ENCODE measurements around the gene ADGRE3.

ADGRE3 gene

GRCh38 chr19:14670408-14670807 lies 4.2 kb downstream of the ADGRE3 start:
- Histone ChIP-seq H3K4me3 (IDR thresholded peaks at IDR 0.05; ENCODE audit: insufficient read depth, low read depth, low read length) (no peak overlapping the region), H4K20me1 (ENCODE audit: insufficient read depth) (no peaks in the 10 kb centered on the region), H3K27me3 (ENCODE audit: insufficient read depth, low read depth) (peaks cover 24% of the 10 kb centered on the region; the same call in 1 of the 2 replicates), H3K79me2 (ENCODE audit: insufficient read depth, low read depth) (no peaks in the 10 kb centered on the region), H3K27ac (no peak overlapping the region), H3K36me3 (ENCODE audit: insufficient read depth) (no peaks in the 10 kb centered on the region), H3K4me2 (no peak overlapping the region), H3K4me1 (ENCODE audit: low read depth, poor library complexity, severe bottlenecking) (no peaks in the 10 kb centered on the region), H2AFZ (ENCODE audit: low read depth) (no peak overlapping the region), H3K9ac (no peak overlapping the region)
- TF ChIP-seq, protein P1, sequence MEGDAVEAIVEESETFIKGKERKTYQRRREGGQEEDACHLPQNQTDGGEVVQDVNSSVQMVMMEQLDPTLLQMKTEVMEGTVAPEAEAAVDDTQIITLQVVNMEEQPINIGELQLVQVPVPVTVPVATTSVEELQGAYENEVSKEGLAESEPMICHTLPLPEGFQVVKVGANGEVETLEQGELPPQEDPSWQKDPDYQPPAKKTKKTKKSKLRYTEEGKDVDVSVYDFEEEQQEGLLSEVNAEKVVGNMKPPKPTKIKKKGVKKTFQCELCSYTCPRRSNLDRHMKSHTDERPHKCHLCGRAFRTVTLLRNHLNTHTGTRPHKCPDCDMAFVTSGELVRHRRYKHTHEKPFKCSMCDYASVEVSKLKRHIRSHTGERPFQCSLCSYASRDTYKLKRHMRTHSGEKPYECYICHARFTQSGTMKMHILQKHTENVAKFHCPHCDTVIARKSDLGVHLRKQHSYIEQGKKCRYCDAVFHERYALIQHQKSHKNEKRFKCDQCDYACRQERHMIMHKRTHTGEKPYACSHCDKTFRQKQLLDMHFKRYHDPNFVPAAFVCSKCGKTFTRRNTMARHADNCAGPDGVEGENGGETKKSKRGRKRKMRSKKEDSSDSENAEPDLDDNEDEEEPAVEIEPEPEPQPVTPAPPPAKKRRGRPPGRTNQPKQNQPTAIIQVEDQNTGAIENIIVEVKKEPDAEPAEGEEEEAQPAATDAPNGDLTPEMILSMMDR (conservative IDR thresholded peaks at IDR 0.05; ENCODE audit: low read depth, low read length) = no peak

DNA sequence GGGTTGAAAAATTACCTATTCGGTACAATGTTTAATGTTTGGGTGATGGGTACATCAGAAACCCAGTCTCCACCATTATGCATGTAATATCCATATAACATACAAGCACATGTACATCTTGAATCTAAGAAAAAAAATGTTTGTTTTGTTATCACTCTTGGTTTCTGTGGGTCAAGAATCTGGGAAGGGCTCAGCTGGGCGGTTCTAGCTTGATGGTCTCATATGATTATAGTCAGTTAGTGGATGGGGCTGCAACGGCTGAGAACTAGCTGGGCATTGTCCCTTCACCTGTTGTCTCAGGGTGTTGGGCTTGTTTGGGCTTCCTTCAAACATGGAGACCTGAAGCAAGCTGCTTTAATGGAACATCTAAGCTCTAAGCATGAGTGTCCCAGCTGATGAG lies 4.7 kb downstream of the ADGRE3 start:
- Histone ChIP-seq H3K36me3 (ENCODE audit: insufficient read depth) (no peaks in the 10 kb centered on the region), H3K27me3 (ENCODE audit: insufficient read depth, low read depth) (peaks cover 21% of the 10 kb centered on the region; the same call in 1 of the 2 replicates), H3K4me2 (no peak overlapping the region), H3K4me1 (ENCODE audit: low read depth, poor library complexity, severe bottlenecking) (no peaks in the 10 kb centered on the region), H3K79me2 (ENCODE audit: insufficient read depth, low read depth) (no peaks in the 10 kb centered on the region), H3K27ac (no peak overlapping the region), H4K20me1 (ENCODE audit: insufficient read depth) (no peaks in the 10 kb centered on the region), H3K4me3 (IDR thresholded peaks at IDR 0.05; ENCODE audit: insufficient read depth, low read depth, low read length) (no peak overlapping the region), H3K9ac (no peak overlapping the region), H2AFZ (ENCODE audit: low read depth) (no peak overlapping the region)
- TF ChIP-seq, protein P1 (conservative IDR thresholded peaks at IDR 0.05; ENCODE audit: low read depth, low read length) = no peak

DNA sequence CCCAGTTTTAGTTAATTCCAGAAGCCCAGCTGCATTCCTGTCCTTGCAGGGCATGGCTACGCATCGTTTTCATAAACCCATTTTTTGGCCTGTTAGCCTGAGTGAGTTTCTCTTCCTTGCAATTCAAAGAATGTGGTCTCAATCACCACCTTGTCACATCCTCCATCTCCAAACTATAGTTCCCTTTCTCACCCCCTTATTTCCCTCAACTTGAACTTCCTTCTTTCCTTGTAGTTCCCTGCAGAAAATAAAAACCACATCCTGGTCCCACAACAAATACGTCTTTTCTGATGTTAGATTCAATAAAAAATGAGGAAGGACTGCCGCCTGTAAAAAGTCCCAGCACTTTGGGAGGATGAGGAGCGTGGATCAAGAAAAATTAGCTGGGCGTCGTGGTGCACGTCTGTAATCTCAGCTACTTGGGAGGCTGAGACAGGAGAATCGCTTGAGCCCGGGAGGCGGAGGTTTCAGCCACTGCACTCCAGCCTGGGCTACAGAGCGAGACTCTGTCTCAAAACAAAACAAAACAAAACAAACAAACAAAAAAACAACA lies 13.2 kb downstream of the ADGRE3 start:
- Histone ChIP-seq H3K4me1 (ENCODE audit: low read depth, poor library complexity, severe bottlenecking) (no peaks in the 10 kb centered on the region), H3K9ac (no peak overlapping the region), H2AFZ (ENCODE audit: low read depth) (no peak overlapping the region), H3K27ac (no peak overlapping the region), H3K27me3 (ENCODE audit: insufficient read depth, low read depth) (peaks cover 3% of the 10 kb centered on the region; the same call in 1 of the 2 replicates), H4K20me1 (ENCODE audit: insufficient read depth) (no peaks in the 10 kb centered on the region), H3K79me2 (ENCODE audit: insufficient read depth, low read depth) (no peaks in the 10 kb centered on the region), H3K4me3 (IDR thresholded peaks at IDR 0.05; ENCODE audit: insufficient read depth, low read depth, low read length) (no peak overlapping the region), H3K36me3 (ENCODE audit: insufficient read depth) (no peaks in the 10 kb centered on the region), H3K4me2 (no peak overlapping the region)
- TF ChIP-seq, protein P1 (conservative IDR thresholded peaks at IDR 0.05; ENCODE audit: low read depth, low read length) = no peak

GRCh38 chr19:14659874-14660489 lies 14.7 kb downstream of the ADGRE3 start:
- no peak overlapping the region for H3K9ac ChIP-seq
- H3K27me3 ChIP-seq (ENCODE audit: insufficient read depth, low read depth) = peaks cover 3% of the 10 kb centered on the region; the same call in 1 of the 2 replicates
- no peak overlapping the region for H3K4me2 ChIP-seq
- no peaks in the 10 kb centered on the region for H3K79me2 ChIP-seq (ENCODE audit: insufficient read depth, low read depth)
- H3K4me3 ChIP-seq (IDR thresholded peaks at IDR 0.05; ENCODE audit: insufficient read depth, low read depth, low read length) = no peak overlapping the region
- no peak overlapping the region for H2AFZ ChIP-seq (ENCODE audit: low read depth)
- H3K36me3 ChIP-seq (ENCODE audit: insufficient read depth) = no peaks in the 10 kb centered on the region
- TF ChIP-seq, protein P1 (conservative IDR thresholded peaks at IDR 0.05; ENCODE audit: low read depth, low read length) = no peak
- no peak overlapping the region for H3K27ac ChIP-seq
- H3K4me1 ChIP-seq (ENCODE audit: low read depth, poor library complexity, severe bottlenecking) = no peaks in the 10 kb centered on the region
- no peaks in the 10 kb centered on the region for H4K20me1 ChIP-seq (ENCODE audit: insufficient read depth)
